ENCODE data around the gene ELANE.
"Not testable (repeated sequence)": the region's sequence is repeated elsewhere in the genome, so short reads cannot be mapped to it uniquely, and the experiment has no call there.

Gene ELANE

DNA sequence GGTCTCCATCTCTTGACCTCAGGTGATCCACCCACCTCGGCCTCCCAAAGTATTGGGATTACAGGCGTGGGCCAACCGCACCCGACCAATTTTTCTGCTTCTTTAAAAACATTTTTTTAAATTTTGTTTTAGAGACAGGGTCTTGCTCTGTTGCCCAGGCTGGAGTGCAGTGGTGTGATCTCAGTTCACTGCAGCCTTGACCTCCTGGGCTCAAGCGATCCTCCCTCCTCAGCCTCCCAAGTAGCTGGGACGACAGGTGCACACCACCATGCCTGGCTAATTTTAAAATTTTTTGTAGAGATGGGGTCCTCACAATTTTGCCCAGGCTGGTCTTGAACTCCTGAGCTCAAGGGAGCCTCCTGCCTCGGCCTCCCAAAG, 9.3 kb upstream of the ELANE start:
- DNase-seq (ENCODE audit: low spot score): not testable (repeated sequence)

DNA sequence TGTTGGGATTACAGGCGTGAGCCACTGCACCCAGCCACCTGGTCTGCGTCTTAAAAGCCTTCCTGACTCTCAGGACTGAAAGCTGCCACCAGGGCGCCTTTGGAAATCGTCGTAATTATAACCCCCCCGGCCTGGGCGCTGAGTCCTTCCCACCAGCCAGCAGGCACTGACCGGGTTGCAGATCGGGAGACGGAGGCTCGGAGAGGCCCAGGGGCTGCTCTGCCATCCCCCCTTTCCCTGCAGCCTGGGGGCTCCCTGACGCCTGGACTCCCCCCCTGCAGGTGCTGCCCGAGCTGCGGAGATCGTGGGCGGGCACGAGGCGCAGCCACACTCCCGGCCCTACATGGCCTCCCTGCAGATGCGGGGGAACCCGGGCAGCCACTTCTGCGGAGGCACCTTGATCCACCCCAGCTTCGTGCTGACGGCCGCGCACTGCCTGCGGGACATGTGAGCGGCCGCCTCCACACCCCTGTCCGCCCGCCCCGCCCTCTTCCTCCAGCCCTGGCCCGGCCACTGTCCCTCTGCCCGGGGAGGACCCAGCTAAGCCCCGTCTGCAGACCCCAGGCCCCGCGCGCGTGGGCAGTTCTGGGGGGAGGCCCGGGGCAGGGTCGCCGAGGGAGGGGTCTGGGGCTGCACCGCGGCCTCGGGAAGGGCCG, 8.8 kb upstream of the ELANE start:
- DNase-seq (ENCODE audit: low spot score): no peak

DNA sequence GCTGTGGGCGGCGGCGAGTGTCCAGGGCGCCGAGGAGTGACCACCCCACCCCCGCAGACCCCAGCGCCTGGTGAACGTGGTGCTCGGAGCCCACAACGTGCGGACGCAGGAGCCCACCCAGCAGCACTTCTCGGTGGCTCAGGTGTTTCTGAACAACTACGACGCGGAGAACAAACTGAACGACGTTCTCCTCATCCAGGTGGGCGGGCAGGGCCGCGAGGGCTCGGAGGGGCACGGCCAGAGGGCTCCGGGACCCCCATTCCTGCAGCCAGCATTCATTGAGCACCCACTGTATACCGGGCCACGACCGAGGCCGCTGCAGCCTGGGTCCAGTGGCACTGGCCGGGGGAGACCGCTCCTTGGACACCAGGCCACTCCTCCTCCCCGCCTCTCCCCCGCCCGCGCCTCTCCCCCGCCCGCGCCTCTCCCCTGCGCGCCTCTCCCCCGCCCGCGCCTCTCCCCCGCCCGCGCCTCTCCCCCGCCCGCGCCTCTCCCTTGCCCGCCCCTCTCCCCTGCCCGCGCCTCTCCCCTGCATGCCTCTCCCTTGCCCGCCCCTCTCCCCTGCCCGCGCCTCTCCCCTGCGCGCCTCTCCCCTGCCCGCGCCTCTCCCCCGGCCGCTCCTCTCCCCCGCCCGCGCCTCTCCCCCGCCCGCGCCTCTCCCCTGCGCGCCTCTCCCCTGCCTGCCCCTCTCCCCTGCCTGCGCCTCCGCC, 8.1 kb upstream of the ELANE start:
- no peak for DNase-seq (ENCODE audit: low spot score)

DNA sequence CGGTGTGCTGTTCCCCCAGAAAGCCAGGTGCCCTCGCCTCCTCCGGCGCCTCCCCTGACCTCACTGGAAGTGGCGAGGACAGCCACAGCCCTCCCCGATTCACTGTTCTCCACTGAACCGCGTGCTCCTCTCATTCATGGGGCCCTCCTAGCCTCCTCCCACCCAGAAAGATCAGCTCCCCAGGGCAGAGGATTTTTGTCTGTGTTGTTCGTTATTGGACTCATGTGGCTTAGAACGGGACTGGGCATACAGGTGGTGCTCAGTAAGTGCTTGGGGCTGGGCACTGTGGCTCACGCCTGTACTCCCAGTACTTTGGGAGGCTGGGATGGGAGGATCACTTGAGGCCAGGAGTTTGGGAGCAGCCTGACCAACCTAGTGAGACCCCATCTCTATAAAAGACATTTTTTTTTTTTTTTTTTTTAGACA, 7.5 kb upstream of the ELANE start:
- DNase-seq (ENCODE audit: low spot score): no peak

DNA sequence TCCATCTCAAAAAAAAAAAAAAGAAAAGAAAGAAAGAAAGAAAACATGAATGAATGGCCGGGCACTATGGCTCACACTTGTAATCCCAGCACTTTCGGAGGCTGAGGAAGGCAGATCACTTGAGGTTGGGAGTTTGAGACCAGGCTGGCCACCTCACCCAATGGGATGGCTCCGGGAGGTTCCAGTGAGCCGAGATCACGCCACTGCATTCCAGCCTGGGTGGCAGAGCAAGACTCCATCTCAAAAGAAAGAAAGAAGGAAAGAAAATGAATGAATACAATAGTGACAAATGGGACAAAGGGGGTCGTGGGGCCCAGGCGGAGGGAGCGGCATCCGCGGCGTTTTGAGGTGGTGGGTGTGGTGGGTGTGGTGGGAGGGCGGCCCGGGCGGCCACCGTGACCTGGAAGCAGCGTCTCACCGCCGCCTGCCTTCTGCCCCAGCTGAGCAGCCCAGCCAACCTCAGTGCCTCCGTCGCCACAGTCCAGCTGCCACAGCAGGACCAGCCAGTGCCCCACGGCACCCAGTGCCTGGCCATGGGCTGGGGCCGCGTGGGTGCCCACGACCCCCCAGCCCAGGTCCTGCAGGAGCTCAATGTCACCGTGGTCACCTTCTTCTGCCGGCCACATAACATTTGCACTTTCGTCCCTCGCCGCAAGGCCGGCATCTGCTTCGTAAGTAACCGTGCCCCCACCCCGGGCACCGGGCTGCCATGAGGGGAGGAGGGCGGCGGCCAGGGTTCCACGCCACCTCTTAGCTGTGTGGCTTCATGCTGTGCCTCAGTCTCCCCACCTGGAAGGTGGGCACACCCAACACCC, 6.2 kb upstream of the ELANE start:
- no peak for DNase-seq (ENCODE audit: low spot score)

DNA sequence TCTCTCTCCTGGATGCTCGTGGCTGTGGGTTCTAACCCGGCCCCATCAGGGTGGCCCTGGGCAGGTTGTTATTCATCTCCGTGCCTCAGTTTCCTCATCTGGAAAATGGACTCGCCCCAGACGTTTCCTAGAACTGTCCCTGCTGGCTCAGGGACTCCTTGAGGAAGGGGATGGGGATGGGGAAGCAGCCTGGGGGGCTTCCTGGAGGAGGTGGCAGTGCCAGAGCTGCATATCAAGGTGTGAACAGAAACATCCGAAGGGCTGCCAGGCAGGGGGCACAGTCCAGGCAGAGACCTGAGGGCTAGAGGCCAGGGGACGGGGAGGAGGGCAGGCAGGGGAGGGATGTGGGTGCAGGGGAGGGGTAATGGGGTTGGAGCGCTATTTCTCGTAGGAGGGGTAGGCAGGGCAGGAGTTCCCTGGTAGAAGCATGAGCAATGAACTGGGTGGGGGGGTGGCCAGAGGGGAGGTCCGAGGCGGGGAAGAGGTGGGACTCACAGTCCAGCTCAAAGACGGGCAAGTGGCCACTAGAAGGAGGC, 3.6 kb upstream of the ELANE start:
- DNase-seq (ENCODE audit: low spot score): no peak

DNA sequence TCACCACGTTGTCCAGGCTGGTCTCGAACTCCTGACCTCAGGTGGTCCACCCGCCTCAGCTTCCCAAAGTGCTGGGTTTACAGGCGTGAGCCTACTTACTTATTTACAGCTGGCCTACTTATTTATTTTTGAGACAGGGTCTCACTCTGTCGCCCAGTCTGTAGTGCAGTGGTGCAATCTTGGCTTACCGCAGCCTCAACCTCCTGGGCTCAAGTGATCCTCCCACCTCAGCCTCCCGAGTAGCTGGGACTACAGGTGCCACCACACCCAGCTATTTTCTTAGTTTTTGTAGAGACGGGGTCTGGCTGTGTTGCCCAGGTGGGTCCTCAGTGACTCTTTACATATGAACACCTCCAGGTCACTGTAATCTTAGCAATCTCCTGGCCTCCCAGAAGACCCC, 2.9 kb upstream of the ELANE start:
- not testable (repeated sequence) for DNase-seq (ENCODE audit: low spot score)

DNA sequence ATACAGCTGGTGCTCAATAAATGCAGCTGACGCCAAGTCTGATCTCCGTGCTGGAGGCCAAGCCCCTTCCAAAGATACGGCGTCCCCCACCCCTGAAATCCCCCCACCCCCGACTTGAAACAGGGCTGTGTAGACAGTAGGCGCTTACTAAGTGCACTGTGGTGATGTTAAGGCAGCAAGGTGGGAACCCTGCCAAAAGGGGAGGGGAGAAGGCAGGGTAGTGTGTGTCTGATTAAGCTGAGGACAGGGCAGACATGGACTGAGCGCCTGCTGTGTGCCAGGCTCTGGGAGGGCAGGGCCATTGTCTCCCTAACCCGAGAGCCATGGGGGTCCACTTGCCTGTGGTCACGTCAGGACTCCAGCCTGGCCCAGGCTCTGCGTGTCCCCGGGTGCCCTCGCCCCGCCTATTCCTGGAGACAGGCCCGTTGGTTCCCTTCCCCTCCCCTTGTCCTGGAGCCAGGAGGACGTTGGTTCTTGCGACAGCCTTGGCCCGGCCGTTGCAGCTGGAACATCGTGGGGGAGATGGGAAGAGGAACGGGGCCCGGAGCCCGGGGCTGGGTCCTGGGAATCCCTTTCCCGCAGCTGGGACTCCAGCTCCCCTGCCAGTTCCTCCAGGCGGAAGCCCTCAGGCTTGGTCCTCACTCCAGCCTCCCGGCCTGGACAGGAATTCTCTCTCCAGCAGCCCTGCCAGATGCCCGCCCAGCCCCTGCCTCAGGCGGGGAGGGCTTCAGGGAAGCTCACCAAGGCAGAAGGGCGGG, 1.7 kb upstream of the ELANE start:
- DNase-seq (ENCODE audit: low spot score): no peak

DNA sequence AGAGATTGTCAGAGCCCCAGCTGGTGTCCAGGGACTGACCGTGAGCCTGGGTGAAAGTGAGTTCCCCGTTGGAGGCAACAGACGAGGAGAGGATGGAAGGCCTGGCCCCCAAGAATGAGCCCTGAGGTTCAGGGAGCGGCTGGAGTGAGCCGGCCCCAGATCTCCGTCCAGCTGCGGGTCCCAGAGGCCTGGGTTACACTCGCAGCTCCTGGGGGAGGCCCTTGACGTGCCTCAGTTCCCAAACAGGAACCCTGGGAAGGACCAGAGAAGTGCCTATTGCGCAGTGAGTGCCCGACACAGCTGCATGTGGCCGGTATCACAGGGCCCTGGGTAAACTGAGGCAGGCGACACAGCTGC, 1.1 kb upstream of the ELANE start:
- DNase-seq (ENCODE audit: low spot score): no peak

DNA sequence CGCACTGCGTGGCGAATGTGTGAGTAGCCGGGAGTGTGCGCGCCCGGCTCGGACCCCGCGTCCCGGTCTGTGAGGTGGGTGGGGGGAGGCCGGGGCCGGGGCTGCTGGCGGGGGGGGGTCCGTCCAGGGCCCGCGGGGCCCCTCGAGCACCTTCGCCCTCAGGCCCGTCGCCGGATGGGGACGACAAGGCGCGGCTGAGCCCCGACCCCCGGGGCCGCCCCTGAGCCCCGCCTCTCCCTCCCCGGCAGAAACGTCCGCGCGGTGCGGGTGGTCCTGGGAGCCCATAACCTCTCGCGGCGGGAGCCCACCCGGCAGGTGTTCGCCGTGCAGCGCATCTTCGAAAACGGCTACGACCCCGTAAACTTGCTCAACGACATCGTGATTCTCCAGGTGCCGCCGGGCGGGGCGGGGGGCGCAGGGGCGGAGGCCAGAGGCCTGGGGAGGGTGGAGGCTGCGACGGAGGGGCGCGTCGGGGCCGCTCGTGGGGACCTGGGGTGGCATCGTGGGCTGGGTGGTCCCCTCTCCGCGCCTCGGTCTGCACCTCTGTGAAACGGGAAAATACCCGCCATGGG, 997 bp downstream of the ELANE start:
- no peak for DNase-seq (ENCODE audit: low spot score)

DNA sequence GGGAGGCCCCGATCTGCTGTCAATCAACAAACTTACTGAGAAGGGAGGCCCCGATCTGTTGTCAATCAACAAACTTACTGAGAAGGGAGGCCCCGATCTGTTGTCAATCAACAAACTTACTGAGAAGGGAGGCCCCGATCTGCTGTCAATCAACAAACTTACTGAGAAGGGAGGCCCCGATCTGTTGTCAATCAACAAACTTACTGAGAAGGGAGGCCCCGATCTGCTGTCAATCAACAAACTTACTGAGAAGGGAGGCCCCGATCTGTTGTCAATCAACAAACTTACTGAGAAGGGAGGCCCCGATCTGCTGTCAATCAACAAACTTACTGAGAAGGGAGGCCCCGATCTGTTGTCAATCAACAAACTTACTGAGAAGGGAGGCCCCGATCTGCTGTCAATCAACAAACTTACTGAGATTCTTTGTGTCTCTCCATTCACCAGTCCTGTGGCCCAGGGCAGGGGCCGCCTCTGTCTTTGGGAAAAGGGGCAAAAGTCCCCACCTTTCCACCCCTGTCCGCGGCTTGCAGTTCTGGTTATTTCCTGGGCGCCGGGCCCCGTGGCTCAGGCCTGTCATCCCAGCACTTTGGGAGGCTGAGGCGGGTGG, 1.6 kb downstream of the ELANE start:
- DNase-seq (ENCODE audit: low spot score): not testable (repeated sequence)

DNA sequence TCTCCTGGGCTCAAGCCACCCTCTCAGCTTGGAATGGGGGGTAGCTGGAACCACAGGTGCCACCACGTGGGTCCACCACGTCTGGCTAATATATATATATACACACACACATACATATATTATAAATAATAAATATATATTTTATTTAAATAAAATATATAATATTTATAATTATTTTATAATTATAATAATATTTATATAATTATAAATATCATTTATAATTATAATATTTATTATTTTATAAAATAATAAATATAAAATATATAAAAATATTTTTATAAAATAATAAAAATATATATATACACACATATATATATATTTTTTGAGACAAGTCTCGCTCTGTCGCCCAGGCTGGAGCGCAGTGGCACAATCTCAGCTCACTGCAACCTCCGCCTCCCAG, 2.4 kb downstream of the ELANE start:
- DNase-seq (ENCODE audit: low spot score): no peak

DNA sequence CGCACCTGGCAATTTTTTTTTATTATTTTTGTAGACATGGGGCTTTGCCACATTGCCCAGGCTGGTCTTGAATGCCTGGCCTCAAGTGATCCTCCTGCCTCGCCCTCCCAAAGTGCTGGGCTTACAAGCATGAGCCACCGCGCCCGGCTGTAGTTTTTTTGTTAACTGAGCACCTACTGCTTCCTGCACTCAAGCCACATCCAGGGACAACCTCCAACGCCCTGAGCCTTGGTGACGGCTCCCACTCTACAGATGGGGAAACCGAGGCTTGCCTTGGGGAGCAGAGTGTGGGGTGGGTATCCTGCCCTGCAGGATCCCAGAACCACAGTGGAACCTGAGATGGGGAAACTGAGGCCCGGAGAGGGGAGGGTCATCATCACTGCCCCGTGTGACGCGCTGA, 3.0 kb downstream of the ELANE start:
- no peak for DNase-seq (ENCODE audit: low spot score)

DNA sequence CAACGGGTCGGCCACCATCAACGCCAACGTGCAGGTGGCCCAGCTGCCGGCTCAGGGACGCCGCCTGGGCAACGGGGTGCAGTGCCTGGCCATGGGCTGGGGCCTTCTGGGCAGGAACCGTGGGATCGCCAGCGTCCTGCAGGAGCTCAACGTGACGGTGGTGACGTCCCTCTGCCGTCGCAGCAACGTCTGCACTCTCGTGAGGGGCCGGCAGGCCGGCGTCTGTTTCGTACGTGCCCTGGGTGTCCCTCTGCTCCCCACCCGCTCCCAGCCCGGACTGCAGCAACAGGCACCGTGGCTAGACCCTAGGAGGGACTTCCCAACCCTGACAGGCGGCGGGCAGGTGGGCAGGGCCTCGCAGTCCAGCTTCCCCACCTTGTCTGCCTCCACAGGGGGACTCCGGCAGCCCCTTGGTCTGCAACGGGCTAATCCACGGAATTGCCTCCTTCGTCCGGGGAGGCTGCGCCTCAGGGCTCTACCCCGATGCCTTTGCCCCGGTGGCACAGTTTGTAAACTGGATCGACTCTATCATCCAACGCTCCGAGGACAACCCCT, 3.5 kb downstream of the ELANE start:
- DNase-seq (ENCODE audit: low spot score): no peak

DNA sequence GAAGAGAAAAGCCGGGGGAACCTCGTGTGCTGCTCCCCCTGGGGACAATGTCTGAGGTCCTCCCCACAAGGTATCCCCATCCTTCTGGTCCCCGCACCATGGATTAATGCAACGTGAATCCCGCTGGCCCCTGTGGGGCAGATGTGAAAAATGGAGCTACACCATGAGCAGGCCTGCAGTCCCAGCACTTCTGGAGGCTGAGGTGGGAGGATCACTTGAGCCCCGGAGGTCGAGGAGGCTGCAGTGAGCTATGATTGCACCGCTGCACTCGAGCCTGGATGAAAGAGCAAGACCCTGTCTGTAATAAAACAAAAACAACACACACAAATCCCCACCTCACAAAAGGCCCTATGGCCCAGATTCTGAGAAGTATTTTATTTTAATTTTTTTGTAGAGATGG, 6.2 kb downstream of the ELANE start:
- no peak for DNase-seq (ENCODE audit: low spot score)

DNA sequence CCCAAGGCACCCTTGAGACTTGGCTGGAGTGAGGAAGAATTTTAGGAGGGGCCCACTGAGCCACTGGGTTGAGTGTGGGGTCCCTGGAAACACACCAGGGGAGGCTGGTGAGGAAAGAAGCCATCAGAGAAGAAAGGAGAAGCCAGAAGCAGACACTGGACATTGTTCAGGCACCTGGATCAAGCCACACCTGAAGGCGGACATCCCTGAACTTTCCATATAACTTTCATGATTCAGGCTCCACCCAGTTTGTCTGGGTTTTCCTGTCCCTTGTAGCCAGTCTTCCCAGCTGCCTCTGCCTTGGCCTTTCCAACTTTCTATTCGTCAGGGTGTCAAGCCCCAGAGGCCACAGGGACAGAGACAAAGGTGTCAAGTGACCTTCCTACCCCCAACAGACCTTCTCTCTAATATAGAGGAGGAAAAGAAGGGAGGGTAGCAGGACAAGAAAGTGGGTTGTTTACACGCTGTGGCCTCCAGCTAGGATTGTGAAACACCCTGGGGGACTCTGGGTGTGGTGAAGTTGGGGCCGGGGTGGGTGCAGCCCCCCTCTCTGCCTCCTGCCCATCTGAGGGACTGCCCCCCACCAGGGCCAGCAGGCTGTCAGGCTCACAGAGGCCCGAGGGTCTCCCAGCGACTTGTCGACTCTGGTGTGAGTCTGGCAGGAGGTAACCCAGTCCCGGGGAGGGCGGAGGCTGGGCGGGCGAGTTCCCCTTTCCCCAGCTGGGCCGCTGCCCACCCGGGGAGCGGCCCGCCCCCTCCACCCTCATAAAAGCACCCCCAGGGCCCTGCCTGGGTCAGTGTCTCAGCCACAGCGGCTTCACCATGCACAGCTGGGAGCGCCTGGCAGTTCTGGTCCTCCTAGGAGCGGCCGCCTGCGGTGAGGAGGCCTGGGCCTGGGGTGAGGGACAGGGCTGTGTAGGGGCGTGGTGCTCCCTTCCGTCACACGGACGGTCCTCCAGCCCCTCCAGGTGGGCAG, 7.1 kb downstream of the ELANE start, which contains the start of gene CFD:
Gene CFD (plus strand): TSS at position 797 of the 976 bp plus-strand sequence. CDS start 26 bp downstream, at position 823.
- no peak for DNase-seq (ENCODE audit: low spot score)

DNA sequence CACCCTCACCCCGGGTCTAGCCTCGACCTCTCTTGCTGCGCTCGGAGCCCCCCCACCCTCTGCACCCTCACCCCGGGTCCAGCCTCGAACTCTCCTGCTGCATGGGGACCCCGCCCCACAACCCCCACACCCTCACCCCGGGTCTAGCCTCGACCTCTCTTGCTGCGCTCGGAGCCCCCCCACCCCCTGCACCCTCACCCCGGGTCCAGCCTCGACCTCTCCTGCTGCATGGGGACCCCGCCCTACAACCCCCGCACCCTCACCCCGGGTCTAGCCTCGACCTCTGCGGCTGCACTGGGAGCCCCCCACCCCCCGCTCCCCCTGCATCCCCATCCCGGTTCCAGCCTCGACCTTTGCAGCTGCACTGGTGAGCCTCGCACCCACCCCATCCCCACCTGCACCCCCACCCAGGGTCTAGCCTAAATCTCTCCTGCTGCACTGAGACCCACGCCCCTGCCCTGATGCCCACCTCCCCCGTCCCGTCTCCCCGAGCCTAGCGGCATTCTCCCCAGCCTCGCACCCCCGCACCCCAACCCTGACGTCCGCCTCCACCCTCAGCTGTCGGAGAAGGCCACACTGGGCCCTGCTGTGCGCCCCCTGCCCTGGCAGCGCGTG, 9.1 kb downstream of the ELANE start:
- DNase-seq (ENCODE audit: low spot score): no peak

DNA sequence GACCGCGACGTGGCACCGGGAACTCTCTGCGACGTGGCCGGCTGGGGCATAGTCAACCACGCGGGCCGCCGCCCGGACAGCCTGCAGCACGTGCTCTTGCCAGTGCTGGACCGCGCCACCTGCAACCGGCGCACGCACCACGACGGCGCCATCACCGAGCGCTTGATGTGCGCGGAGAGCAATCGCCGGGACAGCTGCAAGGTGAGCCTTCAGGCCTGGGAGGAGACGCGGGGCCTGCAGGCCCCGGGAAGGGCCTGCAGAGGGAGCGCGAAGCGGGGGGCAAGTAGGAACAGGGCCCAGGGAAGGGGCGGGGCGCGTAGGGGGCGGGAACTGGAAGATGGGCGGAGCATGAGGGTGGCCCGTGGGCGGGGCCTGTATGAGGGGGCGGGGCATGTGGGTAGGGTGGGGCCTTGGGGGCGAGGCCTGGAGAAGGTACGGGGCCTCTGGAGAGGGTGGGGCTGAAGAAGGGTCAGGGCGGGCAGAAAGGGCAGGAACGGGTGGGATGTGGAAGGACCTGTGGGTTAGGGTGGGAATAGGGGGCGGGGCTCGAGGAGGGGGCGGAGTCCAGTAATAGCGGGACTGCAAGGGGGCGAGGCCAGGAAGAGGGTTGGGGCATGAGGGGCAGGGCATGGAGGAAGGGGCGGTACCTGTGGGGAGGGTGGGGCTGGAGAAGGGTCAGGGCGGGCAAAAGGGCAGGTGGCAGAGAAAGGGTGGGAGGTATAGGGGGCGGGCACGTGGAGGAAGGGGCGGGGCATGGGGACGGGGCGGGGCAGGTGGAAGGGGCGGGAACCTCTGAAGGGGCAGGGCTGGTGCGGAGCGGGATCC, 9.9 kb downstream of the ELANE start:
- DNase-seq (ENCODE audit: low spot score): peak; percentile 46

Measured in CD4-positive, alpha-beta T cell treated with Interleukin-2 at 100 ng/mL for 4 hours (primary cell).